ENCODE results near the gene HIVEP3.

The HIVEP3 gene

GRCh38 chr1:41631971-41632370 lies 286.8 kb downstream of the HIVEP3 start:
- no peaks in the 10 kb centered on the region for H3K4me1 ChIP-seq (ENCODE audit: control insufficient read depth, insufficient read depth, low read length)
- H3K9ac ChIP-seq (ENCODE audit: low read length), result no peak overlapping the region
- H3K36me3 ChIP-seq (ENCODE audit: control insufficient read depth, insufficient read depth, low read length), result no peaks in the 10 kb centered on the region
- H3K27ac ChIP-seq (ENCODE audit: low read depth, low read length), result no peak overlapping the region
- H3K4me3 ChIP-seq (ENCODE audit: low read length), result no peak overlapping the region
- H3K27me3 ChIP-seq (ENCODE audit: control insufficient read depth, insufficient read depth, low read length), result no peaks in the 10 kb centered on the region

- Histone ChIP-seq H3K27ac (ENCODE audit: low read depth, low read length) (no peak overlapping the region), H3K9ac (ENCODE audit: low read length) (no peak overlapping the region), H3K36me3 (ENCODE audit: control insufficient read depth, insufficient read depth, low read length) (no peaks in the 10 kb centered on the region), H3K4me1 (ENCODE audit: control insufficient read depth, insufficient read depth, low read length) (no peaks in the 10 kb centered on the region), H3K4me3 (ENCODE audit: low read length) (no peak overlapping the region), H3K27me3 (ENCODE audit: control insufficient read depth, insufficient read depth, low read length) (no peaks in the 10 kb centered on the region)
These were observed 287.6 kb downstream of the HIVEP3 start for GRCh38 chr1:41631154-41631553.

- Histone ChIP-seq H3K36me3 (ENCODE audit: control insufficient read depth, insufficient read depth, low read length) (no peaks in the 10 kb centered on the region), H3K4me1 (ENCODE audit: control insufficient read depth, insufficient read depth, low read length) (no peaks in the 10 kb centered on the region), H3K27ac (ENCODE audit: low read depth, low read length) (no peak overlapping the region), H3K9ac (ENCODE audit: low read length) (no peak overlapping the region), H3K27me3 (ENCODE audit: control insufficient read depth, insufficient read depth, low read length) (no peaks in the 10 kb centered on the region), H3K4me3 (ENCODE audit: low read length) (no peak overlapping the region)
These were observed 289.2 kb downstream of the HIVEP3 start for GRCh38 chr1:41629571-41629970.

GRCh38 chr1:41629141-41629540 lies 289.6 kb downstream of the HIVEP3 start:
- no peaks in the 10 kb centered on the region for H3K36me3 ChIP-seq (ENCODE audit: control insufficient read depth, insufficient read depth, low read length)
- no peak overlapping the region for H3K9ac ChIP-seq (ENCODE audit: low read length)
- no peaks in the 10 kb centered on the region for H3K27me3 ChIP-seq (ENCODE audit: control insufficient read depth, insufficient read depth, low read length)
- H3K4me1 ChIP-seq (ENCODE audit: control insufficient read depth, insufficient read depth, low read length), result no peaks in the 10 kb centered on the region
- no peak overlapping the region for H3K4me3 ChIP-seq (ENCODE audit: low read length)
- H3K27ac ChIP-seq (ENCODE audit: low read depth, low read length), result no peak overlapping the region

GRCh38 chr1:41627491-41628280 lies 291.0 kb downstream of the HIVEP3 start:
- no peak overlapping the region for H3K27ac ChIP-seq (ENCODE audit: low read depth, low read length)
- H3K4me1 ChIP-seq (ENCODE audit: control insufficient read depth, insufficient read depth, low read length), result no peaks in the 10 kb centered on the region
- H3K4me3 ChIP-seq (ENCODE audit: low read length), result no peak overlapping the region
- H3K36me3 ChIP-seq (ENCODE audit: control insufficient read depth, insufficient read depth, low read length), result no peaks in the 10 kb centered on the region
- H3K27me3 ChIP-seq (ENCODE audit: control insufficient read depth, insufficient read depth, low read length), result no peaks in the 10 kb centered on the region
- no peak overlapping the region for H3K9ac ChIP-seq (ENCODE audit: low read length)

- Histone ChIP-seq H3K27ac (ENCODE audit: low read depth, low read length) (no peak overlapping the region), H3K4me1 (ENCODE audit: control insufficient read depth, insufficient read depth, low read length) (no peaks in the 10 kb centered on the region), H3K4me3 (ENCODE audit: low read length) (no peak overlapping the region), H3K36me3 (ENCODE audit: control insufficient read depth, insufficient read depth, low read length) (no peaks in the 10 kb centered on the region), H3K27me3 (ENCODE audit: control insufficient read depth, insufficient read depth, low read length) (no peaks in the 10 kb centered on the region), H3K9ac (ENCODE audit: low read length) (no peak overlapping the region)
These were observed 291.9 kb downstream of the HIVEP3 start for GRCh38 chr1:41626616-41627375.

- H3K4me1 ChIP-seq (ENCODE audit: control insufficient read depth, insufficient read depth, low read length), result no peaks in the 10 kb centered on the region
- no peak overlapping the region for H3K4me3 ChIP-seq (ENCODE audit: low read length)
- no peaks in the 10 kb centered on the region for H3K27me3 ChIP-seq (ENCODE audit: control insufficient read depth, insufficient read depth, low read length)
- H3K36me3 ChIP-seq (ENCODE audit: control insufficient read depth, insufficient read depth, low read length), result no peaks in the 10 kb centered on the region
- no peak overlapping the region for H3K9ac ChIP-seq (ENCODE audit: low read length)
- no peak overlapping the region for H3K27ac ChIP-seq (ENCODE audit: low read depth, low read length)
These were observed 292.6 kb downstream of the HIVEP3 start for GRCh38 chr1:41626146-41626545.

- no peaks in the 10 kb centered on the region for H3K36me3 ChIP-seq (ENCODE audit: control insufficient read depth, insufficient read depth, low read length)
- H3K27ac ChIP-seq (ENCODE audit: low read depth, low read length), result no peak overlapping the region
- H3K9ac ChIP-seq (ENCODE audit: low read length), result no peak overlapping the region
- no peak overlapping the region for H3K4me3 ChIP-seq (ENCODE audit: low read length)
- no peaks in the 10 kb centered on the region for H3K27me3 ChIP-seq (ENCODE audit: control insufficient read depth, insufficient read depth, low read length)
- H3K4me1 ChIP-seq (ENCODE audit: control insufficient read depth, insufficient read depth, low read length), result no peaks in the 10 kb centered on the region
These were observed 295.0 kb downstream of the HIVEP3 start for GRCh38 chr1:41623736-41624135.

GRCh38 chr1:41622859-41623732 lies 295.6 kb downstream of the HIVEP3 start:
- no peaks in the 10 kb centered on the region for H3K36me3 ChIP-seq (ENCODE audit: control insufficient read depth, insufficient read depth, low read length)
- H3K4me3 ChIP-seq (ENCODE audit: low read length), result no peak overlapping the region
- no peak overlapping the region for H3K27ac ChIP-seq (ENCODE audit: low read depth, low read length)
- no peak overlapping the region for H3K9ac ChIP-seq (ENCODE audit: low read length)
- no peaks in the 10 kb centered on the region for H3K27me3 ChIP-seq (ENCODE audit: control insufficient read depth, insufficient read depth, low read length)
- H3K4me1 ChIP-seq (ENCODE audit: control insufficient read depth, insufficient read depth, low read length), result no peaks in the 10 kb centered on the region

- no peak overlapping the region for H3K27ac ChIP-seq (ENCODE audit: low read depth, low read length)
- H3K9ac ChIP-seq (ENCODE audit: low read length), result no peak overlapping the region
- no peak overlapping the region for H3K4me3 ChIP-seq (ENCODE audit: low read length)
- no peaks in the 10 kb centered on the region for H3K27me3 ChIP-seq (ENCODE audit: control insufficient read depth, insufficient read depth, low read length)
- H3K4me1 ChIP-seq (ENCODE audit: control insufficient read depth, insufficient read depth, low read length), result no peaks in the 10 kb centered on the region
- no peaks in the 10 kb centered on the region for H3K36me3 ChIP-seq (ENCODE audit: control insufficient read depth, insufficient read depth, low read length)
These were observed 296.3 kb downstream of the HIVEP3 start for GRCh38 chr1:41622402-41622801.

- H3K4me3 ChIP-seq (ENCODE audit: low read length), result no peak overlapping the region
- no peaks in the 10 kb centered on the region for H3K27me3 ChIP-seq (ENCODE audit: control insufficient read depth, insufficient read depth, low read length)
- H3K27ac ChIP-seq (ENCODE audit: low read depth, low read length), result no peak overlapping the region
- no peaks in the 10 kb centered on the region for H3K4me1 ChIP-seq (ENCODE audit: control insufficient read depth, insufficient read depth, low read length)
- no peak overlapping the region for H3K9ac ChIP-seq (ENCODE audit: low read length)
- H3K36me3 ChIP-seq (ENCODE audit: control insufficient read depth, insufficient read depth, low read length), result no peaks in the 10 kb centered on the region
These were observed 296.9 kb downstream of the HIVEP3 start for GRCh38 chr1:41621791-41622190.

- no peaks in the 10 kb centered on the region for H3K36me3 ChIP-seq (ENCODE audit: control insufficient read depth, insufficient read depth, low read length)
- H3K4me1 ChIP-seq (ENCODE audit: control insufficient read depth, insufficient read depth, low read length), result no peaks in the 10 kb centered on the region
- H3K27ac ChIP-seq (ENCODE audit: low read depth, low read length), result no peak overlapping the region
- H3K27me3 ChIP-seq (ENCODE audit: control insufficient read depth, insufficient read depth, low read length), result no peaks in the 10 kb centered on the region
- H3K9ac ChIP-seq (ENCODE audit: low read length), result no peak overlapping the region
- no peak overlapping the region for H3K4me3 ChIP-seq (ENCODE audit: low read length)
These were observed 297.5 kb downstream of the HIVEP3 start for GRCh38 chr1:41621256-41621655.

Data from rectal smooth muscle tissue (tissue), 1 donor.